Heart left ventricle (tissue), 13 donors: ENCODE results near the gene SPRED3.

Experiments used
- POLR2A ChIP-seq, 2 donors: fragments of 450-650 bp; IDR thresholded peaks; one replicate each; pipeline ENCODE4 v1.6.1; 2017; ENCODE audit warnings: antibody characterized with exemption in 2 of 2, mild to moderate bottlenecking in 2 of 2, moderate library complexity in 2 of 2
- TF ChIP-seq, protein P1 (sequence below), 12 donors: fragments of 200-600 bp; sonication (generic) in 4 of 12; IDR thresholded peaks; one replicate each; pipeline versions ENCODE4 v1.5.0 to v1.8.0; 2018 to 2022; ENCODE audit warnings: antibody characterized with exemption in 12 of 12, mild to moderate bottlenecking in 5 of 12
- donor health status: ischemic (EF 13 %, LVEDD 7.1; RV severe dilation, severe dysfunction).
- donor health status: DM: no; HTN: yes; CAD: no.
- donor health status: DM: no; HTN: no; CAD: no.
- donor health status: ischemic (EF 25% LVEDD 6.9; RV normal size, moderate dysfunction).
- donor health status: ischemic (EF 25% LVEDD 5.7; RV mildly dilated, moderate dysfunction).
- donor health status: ischemic (EF 35%, LVEDD 5.7; RV mildly dilated, moderate dysfunction).
- donor health status: nonischemic (EF 11% LVEDD 7.7; RV severe dilation, severe dysfunction).
- donor health status: DM: yes; HTN: yes; CAD: no.
- donor health status: PGD.
- donor health status: ischemic (EF 29% LVEDD 5.4; RV normal size, mild dysfunction).
- donor health status: nonischemic (EF 23%, LVEDD 6.1; RV moderate dilation, normal function).

DNA sequence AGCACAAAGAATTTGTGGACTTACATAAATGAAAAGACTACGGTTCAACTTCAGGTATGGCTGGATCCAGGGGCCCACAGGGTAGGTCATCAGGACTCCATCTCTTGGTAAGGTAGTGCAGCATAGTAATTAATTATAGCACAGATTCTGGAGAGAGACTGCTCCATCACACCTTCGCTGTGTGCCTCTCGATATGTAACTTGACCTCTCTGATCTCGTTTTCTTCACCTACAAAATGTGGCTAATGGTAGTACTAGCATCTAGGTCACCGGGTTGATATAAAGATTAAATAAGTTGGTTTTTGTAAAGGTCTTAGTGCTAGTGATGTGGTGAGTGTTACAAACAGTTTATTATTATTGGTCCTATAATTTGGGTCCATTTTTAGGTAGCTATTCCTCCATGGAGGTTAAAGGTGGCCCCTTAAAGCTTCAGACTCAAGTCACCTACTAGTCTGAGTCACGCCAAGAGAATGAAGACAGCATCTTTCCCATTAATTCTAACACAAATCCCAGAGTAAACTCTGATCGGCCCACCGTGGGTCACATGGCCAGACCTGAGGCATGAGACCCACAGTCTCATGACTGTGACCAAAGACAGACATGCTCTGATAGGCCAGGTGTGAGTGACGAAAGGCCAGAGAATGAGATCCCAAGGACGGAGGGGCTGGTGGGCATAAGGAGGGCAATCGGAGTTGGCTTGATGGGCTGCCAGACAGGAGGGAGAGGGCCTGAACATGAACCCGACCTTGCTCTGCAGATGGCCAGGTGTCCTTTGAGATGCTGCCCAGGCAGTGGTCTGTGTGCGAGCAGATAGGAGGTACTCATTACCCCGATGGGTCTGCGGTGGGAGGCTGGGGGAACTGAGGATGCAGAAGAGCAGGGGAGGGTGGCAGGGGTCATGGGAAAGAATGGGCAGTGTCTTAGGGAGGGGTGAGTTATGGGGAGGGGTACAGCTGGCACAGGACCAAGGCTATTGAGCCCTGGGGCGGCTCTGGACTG lies 32.5 kb upstream of the SPRED3 start:
- TF ChIP-seq, protein P1, sequence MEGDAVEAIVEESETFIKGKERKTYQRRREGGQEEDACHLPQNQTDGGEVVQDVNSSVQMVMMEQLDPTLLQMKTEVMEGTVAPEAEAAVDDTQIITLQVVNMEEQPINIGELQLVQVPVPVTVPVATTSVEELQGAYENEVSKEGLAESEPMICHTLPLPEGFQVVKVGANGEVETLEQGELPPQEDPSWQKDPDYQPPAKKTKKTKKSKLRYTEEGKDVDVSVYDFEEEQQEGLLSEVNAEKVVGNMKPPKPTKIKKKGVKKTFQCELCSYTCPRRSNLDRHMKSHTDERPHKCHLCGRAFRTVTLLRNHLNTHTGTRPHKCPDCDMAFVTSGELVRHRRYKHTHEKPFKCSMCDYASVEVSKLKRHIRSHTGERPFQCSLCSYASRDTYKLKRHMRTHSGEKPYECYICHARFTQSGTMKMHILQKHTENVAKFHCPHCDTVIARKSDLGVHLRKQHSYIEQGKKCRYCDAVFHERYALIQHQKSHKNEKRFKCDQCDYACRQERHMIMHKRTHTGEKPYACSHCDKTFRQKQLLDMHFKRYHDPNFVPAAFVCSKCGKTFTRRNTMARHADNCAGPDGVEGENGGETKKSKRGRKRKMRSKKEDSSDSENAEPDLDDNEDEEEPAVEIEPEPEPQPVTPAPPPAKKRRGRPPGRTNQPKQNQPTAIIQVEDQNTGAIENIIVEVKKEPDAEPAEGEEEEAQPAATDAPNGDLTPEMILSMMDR (IDR thresholded peaks at IDR 0.05), result no peak
- TF ChIP-seq POLR2A (IDR thresholded peaks at IDR 0.05), result no peak
